Mesenchymal stem cell (in vitro differentiated cells and primary cell): ENCODE measurements around the gene TRAF3.

Source experiments
- DNase-seq: peaks from one replicate; pipeline ENCODE4 v3.0.0-alpha.2; 2013
- H2AFZ ChIP-seq: one replicate; pipeline ENCODE4 v1.6.1; 2013; ENCODE audit warnings: low read depth, mild to moderate bottlenecking, control low read depth, inconsistent platforms, low read length, moderate library complexity
- H2AK5ac ChIP-seq: 2 replicates; pipeline ENCODE4 v1.6.1; 2013; ENCODE audit warnings: low read length, moderate library complexity, mild to moderate bottlenecking, inconsistent platforms; ENCODE audit not compliant: severe bottlenecking
- H2BK120ac ChIP-seq: one replicate; pipeline ENCODE4 v1.6.1; 2013; ENCODE audit warnings: low read depth, mild to moderate bottlenecking, inconsistent platforms, low read length, moderate library complexity
- H2BK12ac ChIP-seq, 2 experiments: one replicate each; pipeline ENCODE4 v1.6.1; 2013; ENCODE audit warnings: inconsistent platforms in 2 of 2, low read length in 2 of 2, mild to moderate bottlenecking in 2 of 2, moderate library complexity in 2 of 2, control low read depth in 1 of 2
- H2BK15ac ChIP-seq: one replicate; pipeline ENCODE4 v1.6.1; 2013; ENCODE audit warnings: mild to moderate bottlenecking, low read depth, inconsistent platforms; ENCODE audit not compliant: poor library complexity, severe bottlenecking
- H2BK5ac ChIP-seq: 2 replicates; pipeline ENCODE4 v1.6.1; 2013; ENCODE audit warnings: low read depth, mild to moderate bottlenecking, low read length, control low read depth, inconsistent platforms; ENCODE audit not compliant: poor library complexity, severe bottlenecking
- H3K14ac ChIP-seq, 2 experiments: one replicate each; pipeline ENCODE4 v1.6.1; 2013; ENCODE audit warnings: inconsistent platforms in 2 of 2, low read length in 2 of 2, control low read depth in 1 of 2, mild to moderate bottlenecking in 1 of 2, moderate library complexity in 1 of 2
- H3K18ac ChIP-seq, 2 experiments: one replicate each; pipeline ENCODE4 v1.6.1; 2013; ENCODE audit warnings: inconsistent platforms in 2 of 2, low read length in 2 of 2, control low read depth in 1 of 2, low read depth in 1 of 2, mild to moderate bottlenecking in 1 of 2
- H3K23ac ChIP-seq, 2 experiments: one replicate each; pipeline ENCODE4 v1.6.1; 2013; ENCODE audit warnings: inconsistent platforms in 2 of 2, low read length in 2 of 2, mild to moderate bottlenecking in 2 of 2, moderate library complexity in 2 of 2, control low read depth in 1 of 2
- H3K27ac ChIP-seq: 2 replicates; pipeline ENCODE4 v1.5.1; 2013; ENCODE audit warnings: mild to moderate bottlenecking, moderate library complexity, low read length, control low read depth, inconsistent platforms; ENCODE audit not compliant: poor library complexity, severe bottlenecking
- H3K27me3 ChIP-seq, 2 experiments: 2 replicates each; pipeline versions ENCODE4 v1.6.1 to v1.7.0; 2013; ENCODE audit warnings: low read length in 2 of 2, mild to moderate bottlenecking in 2 of 2, moderate library complexity in 2 of 2, control low read depth in 1 of 2, inconsistent platforms in 1 of 2; ENCODE audit not compliant: control insufficient read depth in 1 of 2, insufficient read depth in 1 of 2
- H3K36me3 ChIP-seq, 2 experiments: 2 replicates each; pipeline versions ENCODE4 v1.6.1 to v1.7.0; 2013; ENCODE audit warnings: low read length in 2 of 2, control low read depth in 1 of 2, inconsistent platforms in 1 of 2, low read depth in 1 of 2, mild to moderate bottlenecking in 1 of 2; ENCODE audit not compliant: insufficient read depth in 2 of 2, control insufficient read depth in 1 of 2
- H3K4ac ChIP-seq, 2 experiments: one replicate each; pipeline ENCODE4 v1.6.1; 2013; ENCODE audit warnings: inconsistent platforms in 2 of 2, low read length in 2 of 2, mild to moderate bottlenecking in 2 of 2, moderate library complexity in 2 of 2, control low read depth in 1 of 2, low read depth in 1 of 2
- H3K4me1 ChIP-seq: 2 replicates; pipeline ENCODE4 v1.6.1; 2013; ENCODE audit warnings: low read depth, low read length, control low read depth; ENCODE audit not compliant: control insufficient read depth, insufficient read depth
- H3K4me2 ChIP-seq: 2 replicates; pipeline ENCODE4 v1.6.1; 2013; ENCODE audit warnings: low read length, mild to moderate bottlenecking, inconsistent platforms; ENCODE audit not compliant: poor library complexity, severe bottlenecking
- H3K4me3 ChIP-seq, 2 experiments: 2 replicates each; pipeline versions ENCODE4 v1.5.1 to v1.7.0; 2013; ENCODE audit warnings: low read length in 2 of 2, mild to moderate bottlenecking in 2 of 2, control low read depth in 1 of 2, low read depth in 1 of 2; ENCODE audit not compliant: insufficient read depth in 1 of 2
- H3K79me1 ChIP-seq: replicated peaks from 2 replicates; pipeline ENCODE4 v1.6.1; 2013; ENCODE audit warnings: mild to moderate bottlenecking, control low read depth, low read length, inconsistent platforms; ENCODE audit not compliant: poor library complexity, severe bottlenecking
- H3K9ac ChIP-seq: 2 replicates; pipeline ENCODE4 v1.7.0; 2013; ENCODE audit warnings: mild to moderate bottlenecking, low read length, moderate library complexity
- H3K9me3 ChIP-seq: 2 replicates; pipeline ENCODE4 v1.7.0; 2013; ENCODE audit warnings: mild to moderate bottlenecking, low read length; ENCODE audit not compliant: control insufficient read depth
- H4K8ac ChIP-seq: one replicate; pipeline ENCODE4 v1.6.1; 2013; ENCODE audit warnings: inconsistent platforms, mild to moderate bottlenecking, low read length, moderate library complexity
- H4K91ac ChIP-seq: one replicate; pipeline ENCODE4 v1.6.1; 2013; ENCODE audit warnings: mild to moderate bottlenecking, low read length, inconsistent platforms
- WGBS: methylation state at CpG from one replicate; pipeline ENCODE4 v1.1.7; 2013; ENCODE audit warnings: mixed read lengths; 5-methylcytosine and 5-hydroxymethylcytosine counted together

Gene TRAF3

GRCh38 chr14:102882226-102882906, 105.1 kb downstream of the TRAF3 start:
- Histone ChIP-seq H4K8ac (no peak overlapping the region), H2AK5ac (no peak overlapping the region), H3K4me3 (no peak overlapping the region), H3K4me2 (no peak overlapping the region), H2BK5ac (no peak overlapping the region), H2AFZ (no peak overlapping the region), H3K9me3 (no peaks in the 10 kb centered on the region), H2BK120ac (no peak overlapping the region), H3K4me1 (peaks cover 8% of the 10 kb centered on the region), H2BK12ac (no peak overlapping the region), H3K18ac (no peak overlapping the region), H3K9ac (no peak overlapping the region), H3K27me3 (no peaks in the 10 kb centered on the region), H4K91ac (no peak overlapping the region), H3K14ac (no peak overlapping the region), H3K79me1 (peaks cover 1% of the 10 kb centered on the region), H3K27ac (no peak overlapping the region), H3K23ac (no peak overlapping the region), H2BK15ac (no peak overlapping the region), H3K36me3 (peaks cover 38 to 61% of the 10 kb centered on the region in 2 experiments), H3K4ac (no peak overlapping the region)
- whole genome bisulfite sequencing, result 61% methylated on average over 4 of the region's 5 CpGs
- DNase-seq, result no peak

DNA sequence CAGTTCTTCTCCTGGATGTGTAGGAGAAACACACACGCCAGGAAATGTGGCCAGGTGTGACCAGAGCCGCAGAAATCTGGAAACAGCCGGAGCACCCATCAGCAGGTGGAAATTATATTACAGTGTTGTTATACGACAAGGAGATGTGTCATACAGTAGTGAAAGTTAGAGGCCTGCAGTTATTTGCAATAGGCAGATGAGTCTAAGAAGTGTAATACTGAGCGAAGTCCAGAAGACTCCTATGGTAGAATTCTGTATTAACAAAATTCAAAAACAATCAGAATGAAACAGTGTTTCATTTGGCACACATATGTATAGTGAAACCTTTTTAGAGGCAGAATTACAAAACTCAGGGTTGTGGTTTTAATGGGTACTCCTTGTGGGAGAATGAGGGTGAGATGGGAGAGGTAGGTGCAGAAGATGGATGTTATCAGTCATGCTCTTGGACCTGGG, 105.9 kb downstream of the TRAF3 start:
- no peak for DNase-seq
- Histone ChIP-seq H3K9me3 (no peaks in the 10 kb centered on the region), H3K14ac (no peak overlapping the region), H2BK12ac (no peak overlapping the region), H3K36me3 (peaks cover 40 to 57% of the 10 kb centered on the region in 2 experiments), H3K23ac (no peak overlapping the region), H3K18ac (no peak overlapping the region), H2BK120ac (no peak overlapping the region), H3K4me2 (no peak overlapping the region), H3K4me3 (no peak overlapping the region), H4K8ac (no peak overlapping the region), H3K27me3 (no peaks in the 10 kb centered on the region), H4K91ac (no peak overlapping the region), H2BK5ac (no peak overlapping the region), H2AK5ac (no peak overlapping the region), H3K4ac (no peak overlapping the region), H2BK15ac (no peak overlapping the region), H3K79me1 (peaks cover 1% of the 10 kb centered on the region), H2AFZ (no peak overlapping the region), H3K9ac (no peak overlapping the region), H3K27ac (no peak overlapping the region), H3K4me1 (peaks cover 8% of the 10 kb centered on the region)
- WGBS, result 96% methylated on average over 4 of the region's 5 CpGs

GRCh38 chr14:102883554-102883953, 106.3 kb downstream of the TRAF3 start:
- H3K4ac ChIP-seq, result no peak overlapping the region

GRCh38 chr14:102885737-102886447, 108.6 kb downstream of the TRAF3 start:
- H2BK5ac ChIP-seq, result no peak overlapping the region
- 95% methylated on average over 22 of the region's 22 CpGs for WGBS
- H3K9me3 ChIP-seq, result no peaks in the 10 kb centered on the region
- H2BK120ac ChIP-seq, result no peak overlapping the region
- no peak overlapping the region for H3K14ac ChIP-seq
- H3K79me1 ChIP-seq, result peaks cover 1% of the 10 kb centered on the region
- H4K8ac ChIP-seq, result no peak overlapping the region
- no peak overlapping the region for H3K18ac ChIP-seq
- no peak overlapping the region for H4K91ac ChIP-seq
- H3K4ac ChIP-seq, result no peak overlapping the region
- H3K36me3 ChIP-seq, result peaks cover 37 to 65% of the 10 kb centered on the region in 2 experiments
- no peak overlapping the region for H2BK15ac ChIP-seq
- H3K9ac ChIP-seq, result no peak overlapping the region
- no peak overlapping the region for H2BK12ac ChIP-seq
- peak; percentile 2 for DNase-seq
- H3K27ac ChIP-seq, result no peak overlapping the region
- H3K4me2 ChIP-seq, result no peak overlapping the region
- H2AK5ac ChIP-seq, result no peak overlapping the region
- peaks cover 6% of the 10 kb centered on the region for H3K4me1 ChIP-seq
- H3K23ac ChIP-seq, result no peak overlapping the region
- no peak overlapping the region for H2AFZ ChIP-seq
- no peak overlapping the region for H3K4me3 ChIP-seq
- no peaks in the 10 kb centered on the region for H3K27me3 ChIP-seq

More at GRCh38 chr14:102883554-102883953, 106.3 kb downstream of the TRAF3 start:
- H3K4me3 ChIP-seq, result no peak overlapping the region
- peaks cover 8% of the 10 kb centered on the region for H3K4me1 ChIP-seq
- no peak overlapping the region for H2BK120ac ChIP-seq
- H3K9me3 ChIP-seq, result no peaks in the 10 kb centered on the region
- H4K91ac ChIP-seq, result no peak overlapping the region
- 97% methylated on average over 14 of the region's 14 CpGs for WGBS
- H3K23ac ChIP-seq, result no peak overlapping the region
- H3K27me3 ChIP-seq, result no peaks in the 10 kb centered on the region
- no peak overlapping the region for H3K9ac ChIP-seq
- no peak overlapping the region for H2AFZ ChIP-seq
- no peak overlapping the region for H4K8ac ChIP-seq
- H2BK5ac ChIP-seq, result no peak overlapping the region
- peaks cover 40 to 57% of the 10 kb centered on the region in 2 experiments for H3K36me3 ChIP-seq
- no peak overlapping the region for H2BK12ac ChIP-seq
- no peak overlapping the region for H3K18ac ChIP-seq
- peaks cover 1% of the 10 kb centered on the region for H3K79me1 ChIP-seq
- no peak overlapping the region for H2BK15ac ChIP-seq
- H2AK5ac ChIP-seq, result no peak overlapping the region
- no peak for DNase-seq
- H3K4me2 ChIP-seq, result no peak overlapping the region
- H3K27ac ChIP-seq, result no peak overlapping the region
- no peak overlapping the region for H3K14ac ChIP-seq
